Upper lobe of left lung (tissue), 4 donors: Measurements from ENCODE around the gene RBBP5.

Experiments
- EP300 ChIP-seq, 4 donors: sonication (generic); formaldehyde crosslinking; IDR thresholded peaks; one replicate each; pipeline ENCODE4 v1.5.1; 2017; ENCODE audit warnings: antibody characterized with exemption in 4 of 4, control low read depth in 2 of 4
- POLR2A ChIP-seq, 4 donors: fragments of 450-650 bp; IDR thresholded peaks; one replicate each; pipeline ENCODE4 v1.5.1; 2016 to 2017; ENCODE audit warnings: antibody characterized with exemption in 4 of 4, mild to moderate bottlenecking in 2 of 4
- POLR2AphosphoS5 ChIP-seq, 2 donors: sonication (generic); formaldehyde crosslinking; IDR thresholded peaks; one replicate each; pipeline ENCODE4 v1.5.1; 2017; ENCODE audit warnings: antibody characterized with exemption in 2 of 2
- TF ChIP-seq, protein P1 (sequence below), 6 experiments: fragments of 450-650 bp in 4 of 6; fragments of 200-600 bp in 2 of 6; sonication (generic) in 2 of 6; IDR thresholded peaks; one replicate each; pipeline ENCODE4 v1.5.1; 2016 to 2019; ENCODE audit warnings: antibody characterized with exemption in 6 of 6

DNA sequence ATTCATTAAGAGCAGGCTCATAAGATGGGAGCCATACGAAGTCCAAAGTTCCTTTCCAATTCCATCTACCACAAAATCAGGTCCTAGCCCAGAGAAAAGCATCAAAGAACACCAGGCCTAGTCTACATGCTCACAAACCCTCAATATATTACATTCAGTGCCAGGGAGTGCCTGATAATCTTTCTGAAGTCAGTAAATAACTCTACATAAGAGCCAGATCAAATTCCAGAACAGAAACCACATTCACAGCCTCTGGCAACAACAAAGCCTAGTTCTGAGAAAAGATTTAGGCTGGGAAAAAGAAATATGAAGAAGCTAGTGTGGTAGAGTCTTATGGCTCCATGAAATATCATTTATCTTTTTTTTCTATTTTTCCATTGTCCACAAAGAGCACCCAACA, 40.5 kb upstream of the RBBP5 start:
- TF ChIP-seq, protein P1, sequence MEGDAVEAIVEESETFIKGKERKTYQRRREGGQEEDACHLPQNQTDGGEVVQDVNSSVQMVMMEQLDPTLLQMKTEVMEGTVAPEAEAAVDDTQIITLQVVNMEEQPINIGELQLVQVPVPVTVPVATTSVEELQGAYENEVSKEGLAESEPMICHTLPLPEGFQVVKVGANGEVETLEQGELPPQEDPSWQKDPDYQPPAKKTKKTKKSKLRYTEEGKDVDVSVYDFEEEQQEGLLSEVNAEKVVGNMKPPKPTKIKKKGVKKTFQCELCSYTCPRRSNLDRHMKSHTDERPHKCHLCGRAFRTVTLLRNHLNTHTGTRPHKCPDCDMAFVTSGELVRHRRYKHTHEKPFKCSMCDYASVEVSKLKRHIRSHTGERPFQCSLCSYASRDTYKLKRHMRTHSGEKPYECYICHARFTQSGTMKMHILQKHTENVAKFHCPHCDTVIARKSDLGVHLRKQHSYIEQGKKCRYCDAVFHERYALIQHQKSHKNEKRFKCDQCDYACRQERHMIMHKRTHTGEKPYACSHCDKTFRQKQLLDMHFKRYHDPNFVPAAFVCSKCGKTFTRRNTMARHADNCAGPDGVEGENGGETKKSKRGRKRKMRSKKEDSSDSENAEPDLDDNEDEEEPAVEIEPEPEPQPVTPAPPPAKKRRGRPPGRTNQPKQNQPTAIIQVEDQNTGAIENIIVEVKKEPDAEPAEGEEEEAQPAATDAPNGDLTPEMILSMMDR (IDR thresholded peaks at IDR 0.05) = no peak
- TF ChIP-seq POLR2A (IDR thresholded peaks at IDR 0.05) (no peak), POLR2AphosphoS5 (IDR thresholded peaks at IDR 0.05) (no peak), EP300 (IDR thresholded peaks at IDR 0.05) (no peak)
